ENCODE results near the gene CARM1. TPM values are rescaled to one million over a fixed set of nuclear protein-coding genes. Genes with fewer than 3 reads are reported as not detected.

CARM1 gene
- total RNA-seq, 1 donor from 2014 or later: 40.7 TPM

- intact Hi-C loops (cut with micrococcal nuclease): no loop called here
Observed at GRCh38 chr19:10907925-10908324, 36.6 kb downstream of the CARM1 start.

- intact Hi-C loops (cut with micrococcal nuclease): no loop called here
Observed at GRCh38 chr19:10908380-10908960, 37.1 kb downstream of the CARM1 start.

GRCh38 chr19:10911579-10912363, 40.4 kb downstream of the CARM1 start:
- intact Hi-C loops (cut with micrococcal nuclease): no loop called here

- intact Hi-C loops (cut with micrococcal nuclease): no loop called here
Observed at GRCh38 chr19:10912619-10913018, 41.3 kb downstream of the CARM1 start.

- intact Hi-C loops (cut with micrococcal nuclease): no loop called here
Observed at GRCh38 chr19:10913716-10914340, 42.5 kb downstream of the CARM1 start.

GRCh38 chr19:10915130-10916091, 44.1 kb downstream of the CARM1 start:
- intact Hi-C loops (cut with micrococcal nuclease): no loop called here

- intact Hi-C loops (cut with micrococcal nuclease): no loop called here
Observed at GRCh38 chr19:10916602-10917001, 45.2 kb downstream of the CARM1 start.

GRCh38 chr19:10918359-10918758, 47.0 kb downstream of the CARM1 start:
- intact Hi-C loops (cut with micrococcal nuclease): no loop called here

- intact Hi-C loops (cut with micrococcal nuclease): no loop called here
Observed at GRCh38 chr19:10919352-10920287, 48.3 kb downstream of the CARM1 start.

GRCh38 chr19:10920288-10920655, 48.9 kb downstream of the CARM1 start:
- intact Hi-C loops (cut with micrococcal nuclease): no loop called here

- intact Hi-C loops (cut with micrococcal nuclease): no loop called here
Observed at GRCh38 chr19:10920781-10921180, 49.4 kb downstream of the CARM1 start.

GRCh38 chr19:10921199-10921909, 50.0 kb downstream of the CARM1 start:
- intact Hi-C loops (cut with micrococcal nuclease): no loop called here

- intact Hi-C loops (cut with micrococcal nuclease): no loop called here
Observed at GRCh38 chr19:10921910-10922637, 50.7 kb downstream of the CARM1 start.

GRCh38 chr19:10922638-10923014, 51.3 kb downstream of the CARM1 start:
- intact Hi-C loops (cut with micrococcal nuclease): no loop called here

GRCh38 chr19:10923260-10924112, 52.1 kb downstream of the CARM1 start:
- intact Hi-C loops (cut with micrococcal nuclease): no loop called here

- intact Hi-C loops (cut with micrococcal nuclease): no loop called here
Observed at GRCh38 chr19:10924597-10924996, 53.2 kb downstream of the CARM1 start.

- intact Hi-C loops (cut with micrococcal nuclease): loop anchor here (1.0 kb wide), 2 partner anchors 32 to 57 kb away; partner anchors contain the start of gene CARM1
Observed at GRCh38 chr19:10927730-10928562, 56.6 kb downstream of the CARM1 start.
